ENCODE measurements around the gene TMEM220.

Gene TMEM220

GRCh38 chr17:10769840-10770239 lies 40.0 kb upstream of the TMEM220 start:
- H3K27ac ChIP-seq (ENCODE audit: low read length) = no peak overlapping the region
- no peak overlapping the region for H3K4me2 ChIP-seq (ENCODE audit: low read depth, low read length)
- no peak overlapping the region for H2AFZ ChIP-seq (ENCODE audit: low read length)
- no peaks in the 10 kb centered on the region for H3K36me3 ChIP-seq (replicated peaks; ENCODE audit: insufficient read depth, low read length)
- H4K20me1 ChIP-seq (ENCODE audit: insufficient read depth, low read length) = no peaks in the 10 kb centered on the region
- no peak for DNase-seq
- no peaks in the 10 kb centered on the region for H3K9me3 ChIP-seq (replicated peaks; ENCODE audit: insufficient read depth, low read length)
- H3K4me3 ChIP-seq (ENCODE audit: low read length) = no peak overlapping the region
- no peaks in the 10 kb centered on the region for H3K4me1 ChIP-seq (ENCODE audit: low read length)
- H3K9ac ChIP-seq (ENCODE audit: low read length) = no peak overlapping the region
- no peaks in the 10 kb centered on the region for H3K9me2 ChIP-seq (replicated peaks; ENCODE audit: insufficient read depth, low read length)
- no peaks in the 10 kb centered on the region for H3K27me3 ChIP-seq (replicated peaks; ENCODE audit: insufficient read depth, low read length)
- H3K79me2 ChIP-seq (ENCODE audit: low read length) = no peaks in the 10 kb centered on the region
- H3F3A ChIP-seq (ENCODE audit: insufficient read depth, low read length) = no peaks in the 10 kb centered on the region
- TF ChIP-seq EZH2 (optimal IDR thresholded peaks at IDR 0.05; ENCODE audit: low read depth, low read length) (no peak), EZH2phosphoT487 (IDR thresholded peaks at IDR 0.05; ENCODE audit: low read length) (no peak), CTCF (IDR thresholded peaks at IDR 0.05; ENCODE audit: low read length) (no peak)

- H3F3A ChIP-seq (ENCODE audit: insufficient read depth, low read length) = no peaks in the 10 kb centered on the region
- H3K4me2 ChIP-seq (ENCODE audit: low read depth, low read length) = no peak overlapping the region
- H2AFZ ChIP-seq (ENCODE audit: low read length) = no peak overlapping the region
- TF ChIP-seq EZH2phosphoT487 (IDR thresholded peaks at IDR 0.05; ENCODE audit: low read length) (no peak), EZH2 (optimal IDR thresholded peaks at IDR 0.05; ENCODE audit: low read depth, low read length) (no peak), CTCF (IDR thresholded peaks at IDR 0.05; ENCODE audit: low read length) (no peak)
- no peaks in the 10 kb centered on the region for H3K36me3 ChIP-seq (replicated peaks; ENCODE audit: insufficient read depth, low read length)
- H3K9me3 ChIP-seq (replicated peaks; ENCODE audit: insufficient read depth, low read length) = no peaks in the 10 kb centered on the region
- H3K27ac ChIP-seq (ENCODE audit: low read length) = no peak overlapping the region
- DNase-seq = no peak
- no peaks in the 10 kb centered on the region for H3K9me2 ChIP-seq (replicated peaks; ENCODE audit: insufficient read depth, low read length)
- no peaks in the 10 kb centered on the region for H4K20me1 ChIP-seq (ENCODE audit: insufficient read depth, low read length)
- no peaks in the 10 kb centered on the region for H3K79me2 ChIP-seq (ENCODE audit: low read length)
- H3K4me3 ChIP-seq (ENCODE audit: low read length) = no peak overlapping the region
- H3K9ac ChIP-seq (ENCODE audit: low read length) = no peak overlapping the region
- H3K27me3 ChIP-seq (replicated peaks; ENCODE audit: insufficient read depth, low read length) = no peaks in the 10 kb centered on the region
- H3K4me1 ChIP-seq (ENCODE audit: low read length) = no peaks in the 10 kb centered on the region
Observed at GRCh38 chr17:10768750-10769251, 39.0 kb upstream of the TMEM220 start.

- H3K9me3 ChIP-seq (replicated peaks; ENCODE audit: insufficient read depth, low read length) = no peaks in the 10 kb centered on the region
- H3K9ac ChIP-seq (ENCODE audit: low read length) = no peak overlapping the region
- no peak overlapping the region for H3K4me3 ChIP-seq (ENCODE audit: low read length)
- no peaks in the 10 kb centered on the region for H3K4me1 ChIP-seq (ENCODE audit: low read length)
- no peak overlapping the region for H2AFZ ChIP-seq (ENCODE audit: low read length)
- no peak for DNase-seq
- no peak overlapping the region for H3K27ac ChIP-seq (ENCODE audit: low read length)
- H4K20me1 ChIP-seq (ENCODE audit: insufficient read depth, low read length) = no peaks in the 10 kb centered on the region
- H3K79me2 ChIP-seq (ENCODE audit: low read length) = no peaks in the 10 kb centered on the region
- no peaks in the 10 kb centered on the region for H3F3A ChIP-seq (ENCODE audit: insufficient read depth, low read length)
- no peaks in the 10 kb centered on the region for H3K27me3 ChIP-seq (replicated peaks; ENCODE audit: insufficient read depth, low read length)
- H3K36me3 ChIP-seq (replicated peaks; ENCODE audit: insufficient read depth, low read length) = no peaks in the 10 kb centered on the region
- no peak for TF ChIP-seq EZH2 (optimal IDR thresholded peaks at IDR 0.05; ENCODE audit: low read depth, low read length)
- TF ChIP-seq CTCF (IDR thresholded peaks at IDR 0.05; ENCODE audit: low read length) = no peak
- no peak for TF ChIP-seq EZH2phosphoT487 (IDR thresholded peaks at IDR 0.05; ENCODE audit: low read length)
- H3K9me2 ChIP-seq (replicated peaks; ENCODE audit: insufficient read depth, low read length) = no peaks in the 10 kb centered on the region
- no peak overlapping the region for H3K4me2 ChIP-seq (ENCODE audit: low read depth, low read length)
Observed at GRCh38 chr17:10767232-10767631, 37.4 kb upstream of the TMEM220 start.

Measured in MM.1S (cell line).